Activated T-cell treated with anti-CD3 and anti-CD28 coated beads, Interleukin-2, amount 50 U/mL, for 48 hours (primary cell): ENCODE measurements around the gene ZSWIM6.
"Not testable (repeated sequence)": the region's sequence is repeated elsewhere in the genome, so short reads cannot be mapped to it uniquely, and the experiment has no call there.

Source experiments
- DNase-seq, 2 experiments: peaks; one replicate each; pipeline ENCODE4 v3.0.0-alpha.2; 2020

Gene ZSWIM6

DNA sequence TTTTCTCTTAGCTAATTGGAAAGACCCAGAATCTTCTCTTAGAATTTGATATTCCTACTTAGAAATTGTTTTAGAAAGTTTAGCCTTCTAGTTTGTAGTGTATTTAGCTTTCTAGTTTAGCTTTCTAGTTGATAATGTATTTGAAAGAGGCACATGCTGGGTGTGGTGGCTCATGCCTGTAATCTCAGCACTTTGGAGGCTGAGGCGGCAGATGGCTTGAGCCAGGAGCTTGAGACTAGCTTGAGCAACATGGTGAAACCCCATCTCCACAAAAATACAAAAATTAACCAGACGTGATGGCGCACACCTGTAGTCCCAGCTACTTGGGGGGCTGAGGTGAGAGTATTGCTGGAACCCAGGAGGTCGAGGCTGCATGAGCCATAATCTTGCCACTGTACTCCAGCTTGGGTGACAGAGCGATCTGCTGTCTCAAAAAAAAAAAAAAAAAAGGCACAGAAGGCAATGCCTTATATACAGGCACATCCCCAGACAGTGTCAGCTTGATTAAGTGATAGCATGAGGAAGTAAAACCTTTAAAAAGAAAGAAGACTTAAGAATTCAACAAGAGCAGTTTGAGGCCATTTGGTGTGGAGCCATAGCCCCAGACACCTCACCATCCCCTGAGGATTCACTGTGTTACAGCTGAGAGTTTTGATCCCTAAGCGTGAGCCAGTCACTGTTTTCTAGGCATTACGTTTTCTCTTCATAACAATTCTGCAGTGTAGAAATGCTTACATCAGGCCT lies 34.6 kb downstream of the ZSWIM6 start:
- DNase-seq: no peak

- no peak for DNase-seq
Observed at GRCh38 chr5:61370506-61370905, 38.4 kb downstream of the ZSWIM6 start.

GRCh38 chr5:61371474-61371873 lies 39.4 kb downstream of the ZSWIM6 start:
- DNase-seq: no peak

- DNase-seq: no peak
Observed at GRCh38 chr5:61379677-61380076, 47.6 kb downstream of the ZSWIM6 start.

GRCh38 chr5:61381968-61382367 lies 49.9 kb downstream of the ZSWIM6 start:
- DNase-seq: no peak

DNA sequence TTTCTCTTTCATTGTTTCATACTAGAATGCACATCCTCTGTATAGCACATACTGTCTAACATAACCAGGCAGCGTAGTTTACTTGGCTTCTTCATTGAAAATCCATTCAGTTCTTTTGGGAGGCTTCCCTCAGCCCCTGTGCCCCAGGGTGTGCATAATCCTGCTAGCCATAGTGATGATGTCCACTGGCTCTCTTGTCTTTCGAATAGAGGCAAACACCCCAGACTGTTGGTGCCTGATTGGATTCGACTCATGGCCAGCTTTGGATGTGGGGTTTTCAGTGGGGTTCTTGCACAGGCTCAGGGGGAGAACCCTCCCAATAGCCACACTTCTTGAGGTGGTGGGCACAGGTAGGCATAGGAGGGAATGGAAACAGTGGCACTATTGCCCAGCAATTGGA lies 53.6 kb downstream of the ZSWIM6 start:
- no peak for DNase-seq

- DNase-seq: no peak
Observed at GRCh38 chr5:61386045-61386800, 54.2 kb downstream of the ZSWIM6 start.

DNA sequence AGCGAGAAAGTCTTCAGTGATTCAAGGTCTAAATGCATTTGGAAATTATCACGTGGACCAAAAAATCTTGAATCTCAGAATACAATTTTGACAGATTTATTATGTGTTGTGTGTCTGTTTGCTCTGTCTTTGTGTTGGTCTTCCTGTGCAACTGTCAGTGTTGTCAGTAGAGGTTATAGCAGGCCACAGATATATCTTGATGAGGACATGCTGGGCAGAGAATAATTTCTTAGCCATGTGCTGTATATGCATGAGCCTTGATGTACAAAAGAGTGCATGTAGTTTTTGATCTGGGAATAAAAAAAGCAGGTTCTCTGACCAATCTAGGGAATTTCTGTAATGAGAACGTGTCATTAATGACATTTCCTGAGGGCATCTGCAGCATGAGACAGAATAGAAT lies 57.6 kb downstream of the ZSWIM6 start:
- DNase-seq: no peak

GRCh38 chr5:61394078-61394704 lies 62.1 kb downstream of the ZSWIM6 start:
- no peak for DNase-seq

GRCh38 chr5:61394793-61395192 lies 62.7 kb downstream of the ZSWIM6 start:
- DNase-seq: no peak

GRCh38 chr5:61397238-61397637 lies 65.2 kb downstream of the ZSWIM6 start:
- DNase-seq: no peak

DNA sequence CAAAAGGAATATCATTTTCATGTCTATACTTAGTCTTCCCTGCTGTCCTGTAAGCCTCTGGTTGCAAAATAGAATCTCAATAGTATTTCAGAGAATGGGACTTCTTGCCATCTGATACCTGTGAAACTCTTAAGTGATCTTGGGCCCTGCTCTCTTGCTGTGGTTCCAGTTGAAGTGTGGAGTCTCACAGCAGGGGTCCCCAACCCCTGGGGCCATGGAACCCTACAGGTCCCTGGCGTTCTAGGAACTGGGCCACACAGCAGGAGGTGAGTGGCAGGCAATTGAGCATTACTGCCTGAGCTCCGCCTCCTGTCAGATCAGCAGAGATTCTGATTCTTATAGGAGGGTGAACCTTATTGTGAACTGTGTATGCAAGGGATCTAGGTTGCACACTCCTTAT lies 65.9 kb downstream of the ZSWIM6 start:
- DNase-seq: no peak

- no peak for DNase-seq
Observed at GRCh38 chr5:61398440-61398839, 66.4 kb downstream of the ZSWIM6 start.

DNA sequence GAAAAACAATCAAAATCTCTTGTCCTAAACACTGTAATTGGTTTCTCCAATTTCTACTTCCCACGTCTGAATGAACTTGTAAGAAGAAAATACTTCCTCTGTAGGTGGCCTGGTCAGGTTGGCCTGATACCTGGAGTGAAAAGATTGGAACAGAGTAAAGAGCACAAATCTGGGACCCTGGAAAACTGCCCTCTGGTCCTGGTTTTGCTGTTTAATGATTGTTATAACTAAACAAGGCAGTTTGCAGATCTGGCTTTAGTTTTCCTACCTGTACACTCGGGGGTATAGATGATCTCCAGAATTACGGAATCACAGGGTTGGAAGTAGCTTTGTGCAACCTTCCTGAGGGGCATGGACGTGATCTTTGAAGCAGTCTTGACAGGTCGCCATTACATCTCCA lies 67.6 kb downstream of the ZSWIM6 start:
- DNase-seq: no peak

- no peak for DNase-seq
Observed at GRCh38 chr5:61401726-61402125, 69.7 kb downstream of the ZSWIM6 start.

DNA sequence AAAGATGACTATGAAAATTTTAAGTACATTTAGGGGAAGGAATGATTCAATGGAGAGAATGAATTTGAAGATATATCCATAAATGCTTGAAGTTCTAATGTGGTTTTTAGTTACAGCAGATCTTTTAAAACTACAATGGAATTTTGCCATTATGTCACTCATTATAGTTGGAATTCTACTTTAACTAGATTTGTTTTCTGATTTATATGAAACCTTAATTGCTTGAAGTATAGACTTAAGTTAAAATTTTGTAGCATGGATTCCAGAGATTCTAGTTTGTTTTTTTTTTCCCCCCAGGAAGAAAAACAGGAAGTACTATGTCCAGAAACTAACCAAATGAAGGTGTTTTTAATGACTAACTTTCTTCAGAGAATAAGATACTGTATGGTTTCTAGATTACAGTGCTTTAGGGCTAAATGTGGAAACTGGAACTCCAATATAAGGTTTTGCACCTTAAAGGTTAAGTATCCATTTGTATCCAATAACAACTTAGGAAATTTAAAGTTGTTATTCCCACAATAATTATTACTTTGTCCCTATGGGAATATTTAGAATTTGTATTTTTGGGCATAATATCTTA lies 70.3 kb downstream of the ZSWIM6 start:
- no peak for DNase-seq

GRCh38 chr5:61402970-61403900 lies 71.2 kb downstream of the ZSWIM6 start:
- no peak for DNase-seq

DNA sequence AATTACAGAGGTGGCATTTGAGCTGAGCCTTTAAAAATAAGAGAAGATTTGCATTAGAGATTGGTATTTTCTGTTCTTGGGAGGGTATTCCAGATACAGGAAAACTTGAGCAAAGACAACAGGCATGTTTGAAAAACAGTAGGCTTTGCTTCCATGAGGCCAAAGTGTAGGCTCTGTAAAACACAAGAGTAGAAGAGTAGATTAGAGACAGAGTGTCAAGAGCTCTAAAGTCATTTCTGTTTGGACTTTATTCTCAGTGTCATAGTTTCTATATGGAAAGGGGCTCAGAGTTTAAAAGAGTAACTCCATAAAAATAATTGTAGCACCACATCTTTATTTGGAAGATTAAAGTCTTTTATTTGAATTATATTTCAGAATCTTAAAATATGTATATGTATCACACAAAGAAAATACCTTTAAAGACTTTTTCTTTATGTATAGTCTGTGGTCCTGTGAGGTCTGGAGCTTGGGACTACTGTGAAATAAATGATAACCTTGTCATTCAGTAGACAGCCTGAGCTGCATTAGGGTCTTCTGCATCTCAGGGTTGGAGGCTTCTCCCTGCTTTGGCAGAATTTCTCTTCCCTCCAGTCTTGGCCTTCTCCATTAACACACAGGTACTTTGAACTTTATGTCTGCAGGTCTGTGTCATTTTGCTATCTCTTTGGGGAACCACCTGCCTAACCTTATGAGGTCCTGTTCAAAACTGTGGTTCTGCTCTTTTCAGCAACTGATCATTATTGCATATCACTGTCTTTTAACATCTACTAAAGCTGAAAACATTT lies 73.6 kb downstream of the ZSWIM6 start:
- no peak for DNase-seq

DNA sequence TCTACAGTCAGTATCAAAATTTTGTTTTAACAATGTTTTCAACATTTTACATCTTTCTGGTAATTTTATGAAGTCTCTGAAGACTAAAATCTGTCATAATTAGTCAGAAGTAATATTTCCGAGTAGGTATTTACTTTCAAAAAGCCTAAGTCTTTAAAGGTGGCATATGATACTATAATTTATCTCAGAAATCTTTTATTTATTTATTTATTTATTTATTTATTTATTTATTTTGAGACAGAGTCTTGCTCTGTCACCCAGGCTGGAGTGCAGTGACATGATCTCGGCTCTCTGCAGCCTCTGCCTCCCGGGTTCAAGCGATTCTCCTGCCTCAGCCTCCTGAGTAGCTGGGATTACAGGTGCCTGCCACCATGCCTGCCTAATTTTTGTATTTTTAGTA lies 74.4 kb downstream of the ZSWIM6 start:
- not testable (repeated sequence) for DNase-seq

GRCh38 chr5:61407706-61408270 lies 75.7 kb downstream of the ZSWIM6 start:
- DNase-seq: no peak

DNA sequence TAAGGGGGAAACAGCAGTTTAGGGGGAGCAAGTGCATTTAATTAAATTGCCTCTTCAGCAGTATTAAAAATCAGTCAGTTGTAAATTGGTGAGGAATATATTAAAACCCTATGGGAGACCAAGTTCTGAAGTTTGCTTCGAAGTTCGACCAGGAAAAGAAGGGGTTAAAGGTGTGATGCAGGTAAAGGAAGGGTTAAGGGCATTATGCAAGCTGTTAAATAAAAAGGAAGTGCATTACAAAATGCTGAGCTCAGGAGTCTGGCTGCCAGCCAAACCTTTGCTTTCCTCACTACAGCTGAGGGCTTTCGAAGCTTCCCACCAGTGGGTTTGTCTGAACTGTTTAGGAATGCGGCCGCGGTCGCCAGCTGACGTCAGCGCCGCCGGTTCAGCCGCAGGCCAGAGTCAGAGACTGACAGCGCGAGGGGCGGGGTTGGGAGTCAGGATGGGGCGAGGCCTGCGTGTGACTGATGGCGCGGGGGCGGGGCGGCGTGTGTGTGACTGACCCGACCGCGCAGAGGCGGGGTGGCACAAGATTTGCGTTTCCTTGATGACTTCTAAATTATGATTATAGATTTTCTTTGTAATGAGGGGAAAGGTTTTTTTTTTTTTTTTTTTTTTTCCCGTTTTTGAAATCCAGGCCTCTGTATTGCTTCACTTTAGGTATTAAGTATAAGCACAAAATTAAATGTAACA lies 76.6 kb downstream of the ZSWIM6 start:
- peak; percentile 98 for DNase-seq
